ENCODE results near the gene LSM14B. TPM values are rescaled to one million over a fixed set of nuclear protein-coding genes. Genes with fewer than 3 reads are reported as not detected.

Gene LSM14B
- total RNA-seq, 1 experiment from 2014 or later = 51.3 TPM

DNA sequence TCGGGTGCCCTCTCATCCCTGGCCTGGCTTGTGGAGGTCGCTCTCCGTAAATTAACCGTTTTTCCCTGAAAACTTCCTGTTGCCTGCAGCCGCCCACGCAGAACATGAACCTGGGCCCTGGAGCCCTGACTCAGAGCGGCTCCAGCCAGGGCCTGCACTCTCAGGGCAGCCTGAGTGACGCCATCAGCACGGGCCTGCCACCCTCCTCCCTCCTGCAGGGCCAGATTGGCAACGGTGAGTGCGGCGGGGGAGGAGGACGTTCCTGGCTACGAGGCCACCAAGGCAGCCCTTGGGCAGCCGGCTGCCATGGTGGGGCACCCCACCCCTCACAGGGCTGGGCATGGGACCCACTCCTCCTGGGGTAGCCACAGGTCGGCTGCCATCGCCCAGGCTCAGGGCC is 39.1 kb downstream of the LSM14B start:
- peaks cover 39 to 55% of the 10 kb centered on the region in 2 experiments for H3K4me1 ChIP-seq (ENCODE audit: control insufficient read depth in 1 of 2, insufficient read depth in 2 of 2, low read length in 2 of 2)
- POLR2A ChIA-PET = no interaction called here
- no peak overlapping the region for H2AFZ ChIP-seq (ENCODE audit: low read depth, low read length, poor library complexity, severe bottlenecking)
- peak overlapping the region; percentile 55 for H3K27ac ChIP-seq (ENCODE audit: low read depth, low read length)
- no peaks in the 10 kb centered on the region for H3K27me3 ChIP-seq (ENCODE audit: insufficient read depth, low read length)
- H3K36me3 ChIP-seq (ENCODE audit: control insufficient read depth in 1 of 2, insufficient read depth in 2 of 2, low read length in 2 of 2) = peaks cover 18 to 24% of the 10 kb centered on the region in 2 experiments; a peak in 3 of 4 replicates
- H3K4me2 ChIP-seq (ENCODE audit: low read length) = peak overlapping the region; percentile 85
- H3K9ac ChIP-seq (ENCODE audit: low read length) = peak overlapping the region; percentile 50
- TF ChIP-seq EGR1 (IDR thresholded peaks at IDR 0.05; ENCODE audit: low read depth) (peak; percentile 97), SP1 (IDR thresholded peaks at IDR 0.05; ENCODE audit: low read depth) (peak; percentile 54)
- TF ChIP-seq, protein P1, sequence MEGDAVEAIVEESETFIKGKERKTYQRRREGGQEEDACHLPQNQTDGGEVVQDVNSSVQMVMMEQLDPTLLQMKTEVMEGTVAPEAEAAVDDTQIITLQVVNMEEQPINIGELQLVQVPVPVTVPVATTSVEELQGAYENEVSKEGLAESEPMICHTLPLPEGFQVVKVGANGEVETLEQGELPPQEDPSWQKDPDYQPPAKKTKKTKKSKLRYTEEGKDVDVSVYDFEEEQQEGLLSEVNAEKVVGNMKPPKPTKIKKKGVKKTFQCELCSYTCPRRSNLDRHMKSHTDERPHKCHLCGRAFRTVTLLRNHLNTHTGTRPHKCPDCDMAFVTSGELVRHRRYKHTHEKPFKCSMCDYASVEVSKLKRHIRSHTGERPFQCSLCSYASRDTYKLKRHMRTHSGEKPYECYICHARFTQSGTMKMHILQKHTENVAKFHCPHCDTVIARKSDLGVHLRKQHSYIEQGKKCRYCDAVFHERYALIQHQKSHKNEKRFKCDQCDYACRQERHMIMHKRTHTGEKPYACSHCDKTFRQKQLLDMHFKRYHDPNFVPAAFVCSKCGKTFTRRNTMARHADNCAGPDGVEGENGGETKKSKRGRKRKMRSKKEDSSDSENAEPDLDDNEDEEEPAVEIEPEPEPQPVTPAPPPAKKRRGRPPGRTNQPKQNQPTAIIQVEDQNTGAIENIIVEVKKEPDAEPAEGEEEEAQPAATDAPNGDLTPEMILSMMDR (IDR thresholded peaks at IDR 0.05 in 2 of 3, conservative IDR thresholded peaks at IDR 0.05 in 1 of 3; ENCODE audit: borderline replicate concordance in 1 of 3, insufficient read depth in 1 of 3, low read depth in 2 of 3, low read length in 2 of 3) = no peak
- H4K20me1 ChIP-seq (ENCODE audit: insufficient read depth) = peaks cover 3% of the 10 kb centered on the region; the same call in 1 of the 2 replicates
- RAD21 ChIA-PET (ENCODE audit: low non-redundant PET in 1 of 2, low total read pairs in 2 of 2, uncharacterized antibody in 2 of 2, unreplicated experiment in 2 of 2) = no interaction called here
- intact Hi-C loops (cut with micrococcal nuclease) = loop anchor here (2.0 kb wide), 1 partner anchor 21 kb away; the partner anchor contains the start of gene MTG2
- DNase-seq (ENCODE audit: low read depth, low spot score) = no peak
- no TSS peak for BruUV-seq (replicated peaks)
- ATAC-seq = peak; percentile 48
- peaks cover 48% of the 10 kb centered on the region for H3K79me2 ChIP-seq (ENCODE audit: insufficient read depth, low read length)
- H3K4me3 ChIP-seq (replicated peaks in 1 of 2; ENCODE audit: low read depth in 1 of 2, low read length in 2 of 2) = peak overlapping the region; percentile 22 to 34
- CTCF ChIA-PET = no interaction called here
- H3K9me2 ChIP-seq (ENCODE audit: insufficient read depth) = no peaks in the 10 kb centered on the region
- no peaks in the 10 kb centered on the region for H3K9me3 ChIP-seq (ENCODE audit: control insufficient read depth in 1 of 2, insufficient read depth in 1 of 2, low read depth in 1 of 2, low read length in 2 of 2)

DNA sequence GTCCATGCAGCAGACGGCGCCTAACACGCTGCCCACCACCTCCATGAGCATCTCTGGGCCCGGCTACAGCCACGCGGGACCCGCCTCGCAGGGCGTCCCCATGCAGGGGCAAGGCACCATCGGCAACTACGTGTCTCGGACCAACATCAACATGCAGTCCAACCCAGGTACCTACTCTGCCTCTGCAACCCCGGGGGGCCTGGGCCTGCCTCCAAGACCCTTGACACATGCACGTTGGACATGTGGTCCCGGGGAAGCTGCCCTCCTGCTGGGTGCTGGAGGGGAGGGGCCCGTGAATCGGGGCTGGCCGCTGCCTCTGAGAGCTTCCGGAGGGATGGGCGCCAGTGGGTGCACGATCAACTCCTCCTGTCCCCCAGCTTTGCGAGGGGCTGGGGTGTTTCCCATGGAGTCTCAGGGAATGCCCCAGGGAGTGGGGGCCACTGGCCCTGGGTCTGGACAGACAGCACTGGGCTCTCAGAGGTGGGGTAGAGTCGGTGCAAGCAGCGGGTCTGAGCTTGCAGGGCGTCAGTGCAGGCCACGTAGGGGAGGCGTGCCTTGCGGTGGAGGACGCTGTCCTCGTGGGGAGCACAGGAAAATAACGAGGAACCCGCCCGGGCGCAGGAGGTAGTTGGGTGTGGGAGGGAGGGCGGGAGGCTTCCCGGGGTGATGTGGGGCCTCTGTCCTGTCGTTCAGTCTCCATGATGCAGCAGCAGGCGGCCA is 40.6 kb downstream of the LSM14B start:
- DNase-seq (ENCODE audit: low read depth, low spot score) (no peak), ATAC-seq (no peak)
- H3K27me3 ChIP-seq (ENCODE audit: insufficient read depth, low read length) = no peaks in the 10 kb centered on the region
- H3K9me3 ChIP-seq (ENCODE audit: control insufficient read depth in 1 of 2, insufficient read depth in 1 of 2, low read depth in 1 of 2, low read length in 2 of 2) = no peaks in the 10 kb centered on the region
- peaks cover 3% of the 10 kb centered on the region; the same call in 1 of the 2 replicates for H4K20me1 ChIP-seq (ENCODE audit: insufficient read depth)
- no peak overlapping the region for H3K27ac ChIP-seq (ENCODE audit: low read depth, low read length)
- H3K36me3 ChIP-seq (ENCODE audit: control insufficient read depth in 1 of 2, insufficient read depth in 2 of 2, low read length in 2 of 2) = peaks cover 19 to 25% of the 10 kb centered on the region in 2 experiments; a peak in 3 of 4 replicates
- intact Hi-C loops (cut with micrococcal nuclease) = no loop called here
- ChIA-PET RAD21 (ENCODE audit: low non-redundant PET in 1 of 2, low total read pairs in 2 of 2, uncharacterized antibody in 2 of 2, unreplicated experiment in 2 of 2) (no interaction called here), CTCF (no interaction called here), POLR2A (no interaction called here)
- peaks cover 32% of the 10 kb centered on the region for H3K79me2 ChIP-seq (ENCODE audit: insufficient read depth, low read length)
- no peak overlapping the region for H3K4me3 ChIP-seq (replicated peaks in 1 of 2; ENCODE audit: low read depth in 1 of 2, low read length in 2 of 2)
- H3K9ac ChIP-seq (ENCODE audit: low read length) = no peak overlapping the region
- H3K9me2 ChIP-seq (ENCODE audit: insufficient read depth) = no peaks in the 10 kb centered on the region
- H2AFZ ChIP-seq (ENCODE audit: low read depth, low read length, poor library complexity, severe bottlenecking) = no peak overlapping the region
- peaks cover 29 to 40% of the 10 kb centered on the region in 2 experiments for H3K4me1 ChIP-seq (ENCODE audit: control insufficient read depth in 1 of 2, insufficient read depth in 2 of 2, low read length in 2 of 2)
- BruUV-seq (replicated peaks) = no TSS peak
- H3K4me2 ChIP-seq (ENCODE audit: low read length) = no peak overlapping the region
- no peak for TF ChIP-seq SP1 (IDR thresholded peaks at IDR 0.05; ENCODE audit: low read depth)
- TF ChIP-seq JUND (IDR thresholded peaks at IDR 0.05) = no peak
- TF ChIP-seq CEBPB (IDR thresholded peaks at IDR 0.05; ENCODE audit: low read depth) = no peak
- TF ChIP-seq, protein P1 (IDR thresholded peaks at IDR 0.05 in 2 of 3, conservative IDR thresholded peaks at IDR 0.05 in 1 of 3; ENCODE audit: borderline replicate concordance in 1 of 3, insufficient read depth in 1 of 3, low read depth in 2 of 3, low read length in 2 of 3) = no peak
- TF ChIP-seq, protein P2, sequence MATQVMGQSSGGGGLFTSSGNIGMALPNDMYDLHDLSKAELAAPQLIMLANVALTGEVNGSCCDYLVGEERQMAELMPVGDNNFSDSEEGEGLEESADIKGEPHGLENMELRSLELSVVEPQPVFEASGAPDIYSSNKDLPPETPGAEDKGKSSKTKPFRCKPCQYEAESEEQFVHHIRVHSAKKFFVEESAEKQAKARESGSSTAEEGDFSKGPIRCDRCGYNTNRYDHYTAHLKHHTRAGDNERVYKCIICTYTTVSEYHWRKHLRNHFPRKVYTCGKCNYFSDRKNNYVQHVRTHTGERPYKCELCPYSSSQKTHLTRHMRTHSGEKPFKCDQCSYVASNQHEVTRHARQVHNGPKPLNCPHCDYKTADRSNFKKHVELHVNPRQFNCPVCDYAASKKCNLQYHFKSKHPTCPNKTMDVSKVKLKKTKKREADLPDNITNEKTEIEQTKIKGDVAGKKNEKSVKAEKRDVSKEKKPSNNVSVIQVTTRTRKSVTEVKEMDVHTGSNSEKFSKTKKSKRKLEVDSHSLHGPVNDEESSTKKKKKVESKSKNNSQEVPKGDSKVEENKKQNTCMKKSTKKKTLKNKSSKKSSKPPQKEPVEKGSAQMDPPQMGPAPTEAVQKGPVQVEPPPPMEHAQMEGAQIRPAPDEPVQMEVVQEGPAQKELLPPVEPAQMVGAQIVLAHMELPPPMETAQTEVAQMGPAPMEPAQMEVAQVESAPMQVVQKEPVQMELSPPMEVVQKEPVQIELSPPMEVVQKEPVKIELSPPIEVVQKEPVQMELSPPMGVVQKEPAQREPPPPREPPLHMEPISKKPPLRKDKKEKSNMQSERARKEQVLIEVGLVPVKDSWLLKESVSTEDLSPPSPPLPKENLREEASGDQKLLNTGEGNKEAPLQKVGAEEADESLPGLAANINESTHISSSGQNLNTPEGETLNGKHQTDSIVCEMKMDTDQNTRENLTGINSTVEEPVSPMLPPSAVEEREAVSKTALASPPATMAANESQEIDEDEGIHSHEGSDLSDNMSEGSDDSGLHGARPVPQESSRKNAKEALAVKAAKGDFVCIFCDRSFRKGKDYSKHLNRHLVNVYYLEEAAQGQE (IDR thresholded peaks at IDR 0.05; ENCODE audit: low read depth) = no peak
- no peak for TF ChIP-seq YY1 (IDR thresholded peaks at IDR 0.05; ENCODE audit: extremely low read depth, insufficient replicate concordance, low read depth, low read length)
- TF ChIP-seq ZNF274 (IDR thresholded peaks at IDR 0.05; ENCODE audit: low read depth, low read length) = no peak
- TF ChIP-seq FOSL1 (IDR thresholded peaks at IDR 0.05; ENCODE audit: low read depth) = no peak
- TF ChIP-seq ELF1 (IDR thresholded peaks at IDR 0.05; ENCODE audit: borderline replicate concordance, low read depth) = no peak
